ENCODE measurements around the gene CLDND2.

GRCh38 chr19:51347209-51347928 is 21.4 kb downstream of the CLDND2 start:
- no peak for TF ChIP-seq CTCF (IDR thresholded peaks at IDR 0.05 in 2 of 3, conservative IDR thresholded peaks at IDR 0.05 in 1 of 3; ENCODE audit: borderline replicate concordance in 1 of 3, insufficient read depth in 1 of 3, low read depth in 2 of 3, low read length in 2 of 3)
- TF ChIP-seq MAX (IDR thresholded peaks at IDR 0.05) = no peak
- no peak for TF ChIP-seq EGR1 (IDR thresholded peaks at IDR 0.05; ENCODE audit: low read depth)
- TF ChIP-seq EZH2 (IDR thresholded peaks at IDR 0.05) = no peak
- TF ChIP-seq POLR2AphosphoS5 (IDR thresholded peaks at IDR 0.05; ENCODE audit: low read depth, low read length) = no peak
- no peak for TF ChIP-seq FOSL1 (IDR thresholded peaks at IDR 0.05; ENCODE audit: low read depth)
- TF ChIP-seq SP1 (IDR thresholded peaks at IDR 0.05; ENCODE audit: low read depth) = no peak
- TF ChIP-seq CEBPB (IDR thresholded peaks at IDR 0.05; ENCODE audit: low read depth) = no peak
